Measurements from ENCODE around the gene LPIN1.
"Not testable (repeated sequence)": the region's sequence is repeated elsewhere in the genome, so short reads cannot be mapped to it uniquely, and the experiment has no call there.

LPIN1 gene

DNA sequence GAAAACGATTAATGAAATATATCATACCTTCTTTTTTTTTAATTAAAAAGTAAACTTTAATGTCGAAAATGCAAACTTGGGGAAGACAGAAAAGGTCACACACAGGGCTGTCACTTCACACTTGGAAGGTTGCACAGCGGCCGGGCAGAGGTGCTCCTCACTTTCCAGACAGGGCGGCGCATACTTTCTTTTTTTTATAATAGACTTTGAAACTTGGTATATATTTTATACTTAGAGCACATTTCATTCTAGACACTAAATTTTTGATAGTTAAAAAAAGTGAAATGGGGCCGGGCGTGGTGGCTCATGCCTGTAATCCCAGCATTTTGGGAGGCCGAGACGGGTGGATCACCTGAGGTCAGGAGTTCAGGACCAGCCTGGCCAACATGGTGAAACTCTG lies 66.9 kb downstream of the LPIN1 start:
- DNase-seq = not testable (repeated sequence)

GRCh38 chr2:11813951-11814350 lies 67.5 kb downstream of the LPIN1 start:
- DNase-seq = no peak

GRCh38 chr2:11814979-11815510 lies 68.6 kb downstream of the LPIN1 start:
- DNase-seq = no peak

DNA sequence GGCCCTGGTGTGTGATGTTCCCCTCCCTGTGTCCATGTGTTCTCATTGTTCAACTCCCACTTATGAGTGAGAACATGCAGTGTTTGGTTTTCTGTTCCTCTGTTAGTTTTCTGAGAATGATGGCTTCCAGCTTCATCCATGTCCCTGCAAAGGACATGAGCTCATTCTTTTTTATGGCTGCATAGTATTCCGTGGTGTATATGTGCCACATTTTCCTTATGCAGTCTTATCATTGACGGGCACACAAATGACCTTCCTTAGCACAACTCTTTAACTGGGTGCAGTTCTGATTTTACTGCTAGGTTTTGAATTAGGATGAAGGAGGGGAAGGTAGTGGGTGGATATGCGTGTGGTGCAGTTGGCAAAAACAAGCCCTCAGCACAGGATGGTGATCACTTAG lies 70.5 kb downstream of the LPIN1 start:
- DNase-seq = not testable (repeated sequence)

DNA sequence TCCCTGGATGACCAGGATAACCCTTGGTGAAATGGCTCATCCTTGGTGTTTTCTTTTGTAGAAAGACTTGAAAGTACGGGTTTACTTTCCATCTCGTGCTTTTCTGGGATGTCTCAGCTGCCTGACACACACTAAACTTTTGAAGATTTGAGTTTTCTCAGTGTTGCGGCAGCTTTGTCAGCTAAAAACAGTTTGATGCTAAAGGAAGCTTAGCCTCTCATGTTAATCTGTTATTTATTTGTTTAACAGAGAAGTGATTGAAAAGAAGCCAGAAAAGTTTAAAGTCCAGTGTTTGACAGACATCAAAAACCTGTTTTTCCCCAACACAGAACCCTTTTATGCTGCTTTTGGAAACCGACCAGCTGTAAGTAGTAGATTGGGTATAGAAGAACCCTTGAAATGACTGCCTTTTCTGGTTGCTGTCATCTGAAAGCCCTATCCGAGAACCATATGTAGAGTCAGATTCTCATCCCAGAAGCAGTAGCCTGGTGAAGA lies 72.8 kb downstream of the LPIN1 start:
- DNase-seq = no peak

DNA sequence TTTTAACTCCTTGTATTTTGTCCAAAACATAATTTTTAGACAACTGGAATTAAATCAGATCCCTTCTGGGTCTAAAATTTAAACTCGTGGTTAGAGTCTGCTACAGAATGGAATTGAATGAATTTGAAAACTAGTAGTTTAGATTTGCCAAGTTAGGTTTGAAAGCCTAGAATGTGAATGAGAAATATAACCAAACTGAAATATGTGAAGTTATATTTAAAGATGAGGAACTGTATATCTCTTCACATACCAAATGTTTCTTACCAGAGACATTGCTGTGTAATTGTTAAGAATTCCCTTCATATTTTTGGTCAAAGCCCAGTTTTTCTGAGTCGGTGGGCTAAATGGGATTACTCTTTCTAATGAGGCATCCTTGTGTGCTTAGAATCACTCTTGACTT lies 74.2 kb downstream of the LPIN1 start:
- no peak for DNase-seq

- DNase-seq = no peak
Observed at GRCh38 chr2:11821705-11822104, 75.3 kb downstream of the LPIN1 start.

DNA sequence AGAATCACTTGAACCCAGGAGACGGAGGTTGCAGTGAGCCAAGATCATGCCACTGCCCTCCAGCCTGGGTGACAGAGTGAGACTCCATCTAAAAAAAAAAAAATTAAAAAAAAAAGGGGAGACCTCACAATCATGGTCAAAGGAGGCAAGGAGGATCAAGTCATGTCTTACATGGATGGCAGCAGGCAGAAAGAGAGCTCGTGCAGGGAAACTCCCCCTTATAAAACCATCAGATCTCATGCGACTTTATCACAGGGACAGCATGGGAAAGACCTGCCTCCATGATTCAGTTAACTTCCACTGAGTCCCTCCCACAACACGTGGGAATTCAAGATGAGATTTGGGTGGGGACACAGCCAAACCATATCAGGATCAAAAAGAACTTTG lies 75.9 kb downstream of the LPIN1 start:
- DNase-seq = not testable (repeated sequence)

GRCh38 chr2:11822746-11823451 lies 76.5 kb downstream of the LPIN1 start:
- DNase-seq = no peak

DNA sequence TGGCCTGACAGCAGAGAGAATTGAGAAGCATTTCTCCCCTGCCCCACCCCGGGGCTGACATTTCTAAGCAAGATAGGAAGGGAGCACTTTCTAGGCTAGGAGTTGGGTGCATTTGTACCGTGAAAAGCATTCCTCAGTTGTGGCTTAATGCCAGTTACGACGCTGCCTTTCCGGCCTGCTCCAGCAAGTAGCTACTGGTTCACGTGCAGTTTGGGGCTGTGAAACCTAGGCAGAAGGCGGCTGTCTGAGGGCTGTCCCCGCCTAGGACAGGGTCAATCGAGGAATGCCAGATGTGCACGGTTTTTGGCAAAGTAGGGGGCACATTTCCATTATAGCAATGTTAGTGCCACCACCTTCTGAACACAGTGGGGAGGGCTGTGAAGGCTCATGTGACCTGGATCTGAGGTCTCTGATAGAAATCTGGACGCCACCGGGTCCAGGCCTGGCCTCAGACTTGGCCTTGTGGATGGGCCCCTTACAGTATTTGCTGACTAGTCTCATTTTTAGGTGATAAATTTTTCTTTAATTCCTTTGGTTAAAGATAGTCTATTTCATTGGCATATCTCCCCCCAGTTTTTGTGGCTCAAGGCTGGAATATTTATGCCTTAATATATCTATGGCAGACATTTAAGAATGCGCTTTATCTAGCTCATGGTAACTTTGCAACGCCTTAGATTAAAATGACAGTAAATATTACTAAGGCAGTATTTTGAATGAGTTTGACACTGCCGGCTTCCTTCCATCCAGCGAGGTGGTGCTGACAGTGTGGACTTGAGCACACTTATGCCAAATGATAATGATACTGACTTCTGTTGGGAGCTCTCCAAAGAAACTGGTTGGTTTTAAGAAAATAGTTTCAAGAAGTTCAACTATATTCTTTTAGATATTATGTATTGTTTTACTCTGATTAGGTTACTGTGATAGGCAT lies 78.7 kb downstream of the LPIN1 start:
- no peak for DNase-seq

DNA sequence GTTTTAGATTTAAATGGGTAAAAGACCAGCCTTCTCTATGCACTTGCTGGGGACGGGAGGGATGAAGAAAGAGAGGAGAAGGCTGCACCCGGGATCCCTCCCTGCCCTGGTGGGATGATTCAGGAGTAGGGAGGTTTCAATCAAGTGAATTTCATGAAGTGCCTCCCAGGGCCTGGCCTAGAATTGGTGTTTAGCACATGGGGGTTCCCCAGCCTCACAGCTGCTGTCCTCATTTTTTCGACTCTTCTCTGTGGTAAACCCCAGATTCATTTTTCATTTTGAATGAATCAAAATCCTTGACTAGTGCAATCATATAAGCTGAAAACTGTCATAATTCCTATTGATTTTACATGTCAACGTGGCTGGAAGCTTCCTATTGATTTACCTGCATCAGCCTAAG lies 81.1 kb downstream of the LPIN1 start:
- no peak for DNase-seq

GRCh38 chr2:11828933-11829323 lies 82.5 kb downstream of the LPIN1 start:
- no peak for DNase-seq

DNA sequence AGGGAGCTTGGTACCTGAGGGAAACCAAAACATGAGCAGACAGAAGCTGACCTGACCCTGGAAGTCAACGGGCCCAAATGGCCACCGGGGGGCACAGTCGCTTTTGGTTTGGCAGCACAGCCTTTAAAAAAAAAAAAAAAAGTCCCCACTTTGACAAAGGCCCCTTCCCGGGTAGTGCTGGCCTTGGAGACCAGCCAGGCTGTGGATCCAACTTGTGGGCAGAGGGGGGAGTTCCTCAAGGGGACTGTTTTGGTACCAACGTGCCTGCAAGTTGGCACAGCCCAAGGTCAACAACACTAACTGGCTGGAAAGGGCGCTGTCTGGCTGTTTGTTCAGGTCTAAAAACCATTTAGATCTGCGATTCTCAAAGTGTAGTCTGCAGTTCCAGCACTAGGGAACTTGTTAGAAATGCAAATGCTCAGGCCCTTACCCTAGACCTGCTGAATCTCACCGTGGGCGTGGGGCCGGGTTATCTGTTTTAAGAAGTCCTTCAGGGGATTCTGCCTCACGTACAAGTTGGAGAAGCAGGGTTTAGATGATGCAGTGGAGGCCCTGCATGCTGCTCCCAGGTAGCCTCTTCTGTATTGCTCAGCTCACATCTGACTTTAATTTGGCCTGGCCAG lies 83.0 kb downstream of the LPIN1 start:
- peak; percentile 68 to 73 for DNase-seq

DNA sequence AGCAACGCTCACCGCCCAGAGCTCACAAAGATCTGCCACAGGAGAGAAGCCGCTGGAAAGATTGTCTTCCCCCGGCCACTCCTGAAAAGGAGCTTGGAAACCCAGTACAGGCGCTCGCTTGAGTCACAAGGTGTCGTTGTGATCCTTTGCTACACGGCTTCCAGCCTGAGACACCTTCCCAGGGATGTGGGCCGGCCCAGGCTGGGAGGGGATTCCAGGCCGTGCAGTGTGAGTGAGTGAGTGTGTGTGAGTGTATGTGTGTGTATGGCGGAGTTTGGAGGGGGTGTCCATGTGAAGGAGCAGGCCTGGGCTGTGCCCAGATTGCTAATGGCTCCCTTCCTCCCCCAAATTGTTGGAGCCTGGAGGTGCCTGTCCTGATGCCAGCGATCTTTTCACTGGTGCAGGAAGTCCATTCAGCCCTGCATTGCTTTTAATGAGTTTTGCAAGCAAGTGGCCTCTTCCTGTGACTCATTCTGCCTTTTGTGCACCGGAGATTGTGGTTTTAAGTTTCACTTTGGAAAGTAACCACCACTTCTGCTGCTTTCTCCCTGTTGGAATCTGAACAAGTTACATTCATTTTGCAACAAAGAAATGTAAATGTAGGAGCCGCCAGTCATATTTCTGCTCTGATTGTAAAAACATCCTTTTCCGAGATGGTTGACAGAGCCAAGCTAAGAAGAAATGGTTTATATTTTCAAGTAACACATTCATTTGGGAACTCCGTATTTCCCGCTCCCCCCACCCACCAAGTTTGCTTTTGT lies 83.7 kb downstream of the LPIN1 start:
- peak; percentile 49 to 67 for DNase-seq

- no peak for DNase-seq
Observed at GRCh38 chr2:11830708-11831301, 84.4 kb downstream of the LPIN1 start.

- no peak for DNase-seq
Observed at GRCh38 chr2:11831415-11831814, 85.0 kb downstream of the LPIN1 start.

DNA sequence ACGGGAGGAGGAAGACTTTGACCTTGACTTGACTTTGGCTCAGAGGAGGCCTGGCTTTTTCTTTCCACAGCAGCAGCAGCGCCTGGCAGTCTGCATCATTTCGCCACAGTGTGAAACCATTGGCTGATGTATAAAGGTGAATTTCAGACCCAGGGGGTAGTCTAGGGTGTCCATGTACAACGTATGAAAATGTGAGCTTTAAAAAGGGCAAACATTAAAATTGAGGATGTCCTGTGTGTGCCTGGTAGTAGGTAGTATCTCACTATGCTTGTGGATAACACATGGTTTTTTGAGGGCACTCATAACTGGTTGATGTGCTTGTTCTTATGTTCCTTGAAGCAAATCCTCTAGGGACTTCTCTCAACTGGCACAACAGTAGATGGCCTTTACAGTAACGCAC lies 86.1 kb downstream of the LPIN1 start:
- no peak for DNase-seq

DNA sequence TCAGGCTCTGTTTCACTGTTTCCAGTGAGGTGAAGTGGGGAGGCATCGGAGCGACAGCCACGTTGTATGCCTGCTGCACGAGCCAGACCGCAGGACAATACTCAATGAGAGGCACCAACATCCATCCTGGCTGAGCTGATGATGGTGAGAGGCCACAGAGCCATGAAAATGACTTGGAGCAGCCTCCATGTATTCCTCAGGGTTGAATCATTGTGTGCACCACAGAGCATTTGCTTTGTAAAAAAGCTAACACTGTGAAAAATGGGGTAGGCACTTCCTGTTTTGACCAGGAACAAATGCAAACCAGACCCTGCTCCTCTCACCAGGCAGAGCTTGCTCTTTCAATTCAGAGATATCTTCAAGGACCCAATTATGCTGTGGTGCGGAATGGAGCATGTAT lies 87.2 kb downstream of the LPIN1 start:
- no peak for DNase-seq

DNA sequence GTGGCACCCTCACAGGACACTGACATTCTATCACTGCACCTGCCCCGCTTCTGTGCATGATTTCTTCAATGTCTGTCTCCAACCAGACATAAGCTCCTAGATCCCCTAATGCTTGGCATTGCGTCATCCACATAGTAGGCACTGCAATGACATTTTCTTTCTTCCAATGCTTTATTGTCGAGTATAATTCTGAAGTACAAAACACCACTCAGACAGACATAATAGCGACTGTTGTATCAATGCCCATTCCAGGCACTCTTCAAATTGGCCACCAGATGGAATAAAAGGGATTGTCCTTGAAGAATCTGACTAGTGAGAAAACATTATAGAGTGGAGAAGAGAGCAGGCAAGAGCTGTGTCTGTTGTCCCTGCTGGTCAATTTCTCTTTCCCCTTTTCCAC lies 89.0 kb downstream of the LPIN1 start:
- no peak for DNase-seq

- no peak for DNase-seq
Observed at GRCh38 chr2:11836647-11837219, 90.3 kb downstream of the LPIN1 start.

GRCh38 chr2:11837875-11838734 lies 91.7 kb downstream of the LPIN1 start:
- DNase-seq = no peak

Measured in CD4-positive, alpha-beta T cell treated with Interferon alpha-2 for 1 hour (primary cell).